ENCODE data around the gene SCN5A. TPM values are rescaled to one million over a fixed set of nuclear protein-coding genes. Genes with fewer than 3 reads are reported as not detected.

Gene SCN5A
- polyA plus RNA-seq, 1 experiment = 0.63 TPM

- no peak overlapping the region for H3K4me3 ChIP-seq (ENCODE audit: low read depth, low read length)
- no peaks in the 10 kb centered on the region for H3K9me3 ChIP-seq (ENCODE audit: control insufficient read depth, insufficient read depth, low read length)
- peaks cover 2% of the 10 kb centered on the region for H3K27me3 ChIP-seq (ENCODE audit: control insufficient read depth, insufficient read depth, low read length)
- POLR2A ChIA-PET = no interaction called here
- DNase-seq (ENCODE audit: low read depth, low spot score) = no peak
- CTCF ChIA-PET = no interaction called here
- no peak overlapping the region for H3K27ac ChIP-seq (ENCODE audit: low read depth, low read length)
- no peak for TF ChIP-seq CTCF (IDR thresholded peaks at IDR 0.05; ENCODE audit: low read depth, low read length)
Measured at GRCh38 chr3:38617137-38617536, 32.4 kb downstream of the SCN5A start.

GRCh38 chr3:38616658-38617057 lies 32.8 kb downstream of the SCN5A start:
- no peak for TF ChIP-seq CTCF (IDR thresholded peaks at IDR 0.05; ENCODE audit: low read depth, low read length)
- H3K9me3 ChIP-seq (ENCODE audit: control insufficient read depth, insufficient read depth, low read length) = no peaks in the 10 kb centered on the region
- CTCF ChIA-PET = no interaction called here
- H3K4me3 ChIP-seq (ENCODE audit: low read depth, low read length) = no peak overlapping the region
- H3K27me3 ChIP-seq (ENCODE audit: control insufficient read depth, insufficient read depth, low read length) = peaks cover 2% of the 10 kb centered on the region
- POLR2A ChIA-PET = no interaction called here
- H3K27ac ChIP-seq (ENCODE audit: low read depth, low read length) = no peak overlapping the region
- DNase-seq (ENCODE audit: low read depth, low spot score) = no peak

- Histone ChIP-seq H3K27ac (ENCODE audit: low read depth, low read length) (no peak overlapping the region), H3K9me3 (ENCODE audit: control insufficient read depth, insufficient read depth, low read length) (no peaks in the 10 kb centered on the region), H3K27me3 (ENCODE audit: control insufficient read depth, insufficient read depth, low read length) (peaks cover 2% of the 10 kb centered on the region), H3K4me3 (ENCODE audit: low read depth, low read length) (no peak overlapping the region)
- no peak for TF ChIP-seq CTCF (IDR thresholded peaks at IDR 0.05; ENCODE audit: low read depth, low read length)
- DNase-seq (ENCODE audit: low read depth, low spot score) = no peak
- CTCF ChIA-PET = no interaction called here
- POLR2A ChIA-PET = no interaction called here
Measured at GRCh38 chr3:38616111-38616510, 33.4 kb downstream of the SCN5A start.

- TF ChIP-seq CTCF (IDR thresholded peaks at IDR 0.05; ENCODE audit: low read depth, low read length) = no peak
- ChIA-PET CTCF (interaction anchor here (1.2 kb wide), 1 partner anchor 229 kb away, joined by 3 read pairs; no protein-coding TSS in a partner anchor), POLR2A (no interaction called here)
- no peak overlapping the region for H3K27ac ChIP-seq (ENCODE audit: low read depth, low read length)
- DNase-seq (ENCODE audit: low read depth, low spot score) = no peak
- H3K9me3 ChIP-seq (ENCODE audit: control insufficient read depth, insufficient read depth, low read length) = no peaks in the 10 kb centered on the region
- H3K4me3 ChIP-seq (ENCODE audit: low read depth, low read length) = no peak overlapping the region
- peaks cover 2% of the 10 kb centered on the region for H3K27me3 ChIP-seq (ENCODE audit: control insufficient read depth, insufficient read depth, low read length)
Measured at GRCh38 chr3:38614651-38615352, 34.7 kb downstream of the SCN5A start.

GRCh38 chr3:38614091-38614490 lies 35.4 kb downstream of the SCN5A start:
- TF ChIP-seq CTCF (IDR thresholded peaks at IDR 0.05; ENCODE audit: low read depth, low read length) = no peak
- ChIA-PET POLR2A (no interaction called here), CTCF (no interaction called here)
- DNase-seq (ENCODE audit: low read depth, low spot score) = no peak
- no peak overlapping the region for H3K4me3 ChIP-seq (ENCODE audit: low read depth, low read length)
- no peaks in the 10 kb centered on the region for H3K9me3 ChIP-seq (ENCODE audit: control insufficient read depth, insufficient read depth, low read length)
- H3K27me3 ChIP-seq (ENCODE audit: control insufficient read depth, insufficient read depth, low read length) = peaks cover 2% of the 10 kb centered on the region
- no peak overlapping the region for H3K27ac ChIP-seq (ENCODE audit: low read depth, low read length)

Data from AG04450 (cell line).